HG02938 (cell line): ENCODE measurements around the gene BCL2L11.
"Not testable (repeated sequence)": the region's sequence is repeated elsewhere in the genome, so short reads cannot be mapped to it uniquely, and the experiment has no call there.

Source experiments
- ATAC-seq: cut with Tn5 transposase; IDR thresholded peaks from one replicate; pipeline ENCODE4 v1.9.1; 2021; ENCODE audit warnings: mild to moderate bottlenecking, moderate library complexity; ENCODE audit not compliant: unreplicated experiment

The BCL2L11 gene

GRCh38 chr2:111120253-111121027 lies at the start of gene BCL2L11:
Gene BCL2L11, plus strand, starts transcription at chr2:111120914. Its CDS starts 2,832 bp downstream, at chr2:111123746.
- peak; percentile 33 for ATAC-seq

- ATAC-seq: no peak
Observed at GRCh38 chr2:111071600-111072171, 49.0 kb upstream of the BCL2L11 start.

- no peak for ATAC-seq
Observed at GRCh38 chr2:111072220-111072871, 48.4 kb upstream of the BCL2L11 start.

GRCh38 chr2:111082659-111083058 lies 38.1 kb upstream of the BCL2L11 start:
- not testable (repeated sequence) for ATAC-seq

GRCh38 chr2:111091811-111092211 lies 28.9 kb upstream of the BCL2L11 start:
- ATAC-seq: no peak

- ATAC-seq: no peak
Observed at GRCh38 chr2:111094691-111095090, 26.0 kb upstream of the BCL2L11 start.

GRCh38 chr2:111095434-111095833 lies 25.3 kb upstream of the BCL2L11 start:
- no peak for ATAC-seq

- no peak for ATAC-seq
Observed at GRCh38 chr2:111099402-111099801, 21.3 kb upstream of the BCL2L11 start.

GRCh38 chr2:111100087-111100764 lies 20.5 kb upstream of the BCL2L11 start:
- ATAC-seq: peak; percentile 53

- peak; percentile 92 for ATAC-seq
Observed at GRCh38 chr2:111100765-111101162, 19.9 kb upstream of the BCL2L11 start.

- no peak for ATAC-seq
Observed at GRCh38 chr2:111101592-111101991, 19.1 kb upstream of the BCL2L11 start.

- ATAC-seq: no peak
Observed at GRCh38 chr2:111102216-111102615, 18.5 kb upstream of the BCL2L11 start.

- ATAC-seq: no peak
Observed at GRCh38 chr2:111105926-111106325, 14.8 kb upstream of the BCL2L11 start.

- ATAC-seq: no peak
Observed at GRCh38 chr2:111106706-111107105, 14.0 kb upstream of the BCL2L11 start.

- no peak for ATAC-seq
Observed at GRCh38 chr2:111108745-111109271, 11.9 kb upstream of the BCL2L11 start.

- ATAC-seq: no peak
Observed at GRCh38 chr2:111111101-111111755, 9.5 kb upstream of the BCL2L11 start.

GRCh38 chr2:111113838-111114237 lies 6.9 kb upstream of the BCL2L11 start:
- no peak for ATAC-seq

- peak; percentile 36 for ATAC-seq
Observed at GRCh38 chr2:111116011-111116746, 4.5 kb upstream of the BCL2L11 start.

GRCh38 chr2:111116843-111117597 lies 3.7 kb upstream of the BCL2L11 start:
- ATAC-seq: no peak
